Smooth muscle cell (in vitro differentiated cells): Measurements from ENCODE around the gene IFITM1. TPM values are rescaled to one million over a fixed set of nuclear protein-coding genes. Genes with fewer than 3 reads are reported as not detected.
"Not testable (repeated sequence)": the region's sequence is repeated elsewhere in the genome, so short reads cannot be mapped to it uniquely, and the experiment has no call there.

Experiments used
- DNase-seq: peaks from one replicate; lab custom pipeline; 2025; ENCODE audit not compliant: unreplicated experiment; lab: John Stamatoyannopoulos, UW
- H2AFZ ChIP-seq: fragments of 200-600 bp; sonication (generic); 2 replicates; pipeline ENCODE4 v1.6.0; 2016; ENCODE audit warnings: antibody characterized with exemption, low read depth, mild to moderate bottlenecking
- H3F3A ChIP-seq: fragments of 200-600 bp; sonication (generic); 2 replicates; pipeline ENCODE4 v1.6.0; 2017; ENCODE audit warnings: antibody characterized with exemption, low read depth
- H3K27ac ChIP-seq: fragments of 200-600 bp; sonication (generic); 2 replicates; pipeline ENCODE4 v1.5.1; 2016; ENCODE audit warnings: low read depth, mild to moderate bottlenecking
- H3K27me3 ChIP-seq: fragments of 200-600 bp; sonication (generic); 2 replicates; pipeline ENCODE4 v1.6.1; 2016; ENCODE audit warnings: low read depth, mild to moderate bottlenecking
- H3K36me3 ChIP-seq: fragments of 200-600 bp; sonication (generic); 2 replicates; pipeline ENCODE4 v1.5.1; 2016; ENCODE audit warnings: low read depth
- H3K4me1 ChIP-seq: fragments of 200-600 bp; sonication (generic); 2 replicates; pipeline ENCODE4 v1.5.1; 2016; ENCODE audit warnings: low read depth
- H3K4me2 ChIP-seq: fragments of 200-600 bp; sonication (generic); 2 replicates; pipeline ENCODE4 v1.6.0; 2016; ENCODE audit warnings: mild to moderate bottlenecking
- H3K4me3 ChIP-seq: fragments of 200-600 bp; sonication (generic); 2 replicates; pipeline ENCODE4 v1.5.1; 2016; ENCODE audit warnings: mild to moderate bottlenecking
- H3K79me2 ChIP-seq: fragments of 200-600 bp; sonication (generic); 2 replicates; pipeline ENCODE4 v1.6.0; 2016; ENCODE audit warnings: low read depth, mild to moderate bottlenecking
- H3K9ac ChIP-seq: fragments of 200-600 bp; sonication (generic); 2 replicates; pipeline ENCODE4 v1.6.0; 2016; ENCODE audit warnings: low read depth
- H3K9me3 ChIP-seq: fragments of 200-600 bp; sonication (generic); replicated peaks from 2 replicates; pipeline ENCODE4 v1.5.1; 2016; ENCODE audit warnings: low read depth
- H4K20me1 ChIP-seq: fragments of 200-600 bp; sonication (generic); 2 replicates; pipeline ENCODE4 v1.6.0; 2016; ENCODE audit warnings: low read depth
- WGBS: methylation state at CpG from one replicate; pipeline ENCODE4 v1.1.7; 2016; ENCODE audit warnings: low lambda C conversion rate; 5-methylcytosine and 5-hydroxymethylcytosine counted together
- polyA plus RNA-seq: library from polyadenylated mRNA; unstranded; fragments of >200 nt; fragmentation: Nextera tagmentation; extraction: Ambion mirVana; gene quantifications from 2 replicates; pipeline ENCODE4 v1.2.1, GENCODE V29; 2016
- total RNA-seq: library from RNA; depleted of rRNA; stranded (reverse); fragments of >200 nt; gene quantifications from 2 replicates; pipeline ENCODE4 v1.2.3, GENCODE V29; 2014
- TF ChIP-seq, protein P1 (sequence below): fragments of 200-600 bp; sonication (generic); IDR thresholded peaks from 2 replicates; pipeline ENCODE4 v1.5.1; 2017; ENCODE audit warnings: borderline replicate concordance, mild to moderate bottlenecking, antibody characterized with exemption; ENCODE audit not compliant: insufficient read depth, poor library complexity, severe bottlenecking

Gene IFITM1
- total and polyA plus RNA-seq, 2 experiments from 2014 or later, result 355 to 726 TPM

- H3K79me2 ChIP-seq, result no peaks in the 10 kb centered on the region
- TF ChIP-seq, protein P1, sequence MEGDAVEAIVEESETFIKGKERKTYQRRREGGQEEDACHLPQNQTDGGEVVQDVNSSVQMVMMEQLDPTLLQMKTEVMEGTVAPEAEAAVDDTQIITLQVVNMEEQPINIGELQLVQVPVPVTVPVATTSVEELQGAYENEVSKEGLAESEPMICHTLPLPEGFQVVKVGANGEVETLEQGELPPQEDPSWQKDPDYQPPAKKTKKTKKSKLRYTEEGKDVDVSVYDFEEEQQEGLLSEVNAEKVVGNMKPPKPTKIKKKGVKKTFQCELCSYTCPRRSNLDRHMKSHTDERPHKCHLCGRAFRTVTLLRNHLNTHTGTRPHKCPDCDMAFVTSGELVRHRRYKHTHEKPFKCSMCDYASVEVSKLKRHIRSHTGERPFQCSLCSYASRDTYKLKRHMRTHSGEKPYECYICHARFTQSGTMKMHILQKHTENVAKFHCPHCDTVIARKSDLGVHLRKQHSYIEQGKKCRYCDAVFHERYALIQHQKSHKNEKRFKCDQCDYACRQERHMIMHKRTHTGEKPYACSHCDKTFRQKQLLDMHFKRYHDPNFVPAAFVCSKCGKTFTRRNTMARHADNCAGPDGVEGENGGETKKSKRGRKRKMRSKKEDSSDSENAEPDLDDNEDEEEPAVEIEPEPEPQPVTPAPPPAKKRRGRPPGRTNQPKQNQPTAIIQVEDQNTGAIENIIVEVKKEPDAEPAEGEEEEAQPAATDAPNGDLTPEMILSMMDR, result no peak
- H3K9me3 ChIP-seq, result no peaks in the 10 kb centered on the region
- no peak overlapping the region for H3K4me3 ChIP-seq
- no peaks in the 10 kb centered on the region for H3F3A ChIP-seq
- 93% methylated on average over 25 of the region's 29 CpGs for WGBS
- H2AFZ ChIP-seq, result no peak overlapping the region
- H3K27me3 ChIP-seq, result peaks cover 5% of the 10 kb centered on the region
- H3K9ac ChIP-seq, result no peak overlapping the region
- no peak overlapping the region for H3K27ac ChIP-seq
- no peaks in the 10 kb centered on the region for H3K36me3 ChIP-seq
- H3K4me1 ChIP-seq, result peaks cover 10% of the 10 kb centered on the region
- no peak overlapping the region for H3K4me2 ChIP-seq
- no peaks in the 10 kb centered on the region for H4K20me1 ChIP-seq
- DNase-seq, result no peak
These were observed 28.6 kb upstream of the IFITM1 start for GRCh38 chr11:285021-285893.

- 90% methylated on average over 8 of the region's 8 CpGs for WGBS
- H2AFZ ChIP-seq, result no peak overlapping the region
- no peak overlapping the region for H3K27ac ChIP-seq
- no peak for DNase-seq
- TF ChIP-seq, protein P1, result no peak
- H3K36me3 ChIP-seq, result no peaks in the 10 kb centered on the region
- no peak overlapping the region for H3K4me3 ChIP-seq
- no peak overlapping the region for H3K9ac ChIP-seq
- no peaks in the 10 kb centered on the region for H3F3A ChIP-seq
- peaks cover 5% of the 10 kb centered on the region for H3K27me3 ChIP-seq
- no peaks in the 10 kb centered on the region for H3K79me2 ChIP-seq
- H3K4me1 ChIP-seq, result peaks cover 10% of the 10 kb centered on the region
- no peaks in the 10 kb centered on the region for H3K9me3 ChIP-seq
- no peak overlapping the region for H3K4me2 ChIP-seq
- no peaks in the 10 kb centered on the region for H4K20me1 ChIP-seq
These were observed 28.0 kb upstream of the IFITM1 start for GRCh38 chr11:285894-286220.

- WGBS, result 93% methylated on average over 25 of the region's 27 CpGs
- H3K79me2 ChIP-seq, H3K4me2 ChIP-seq, H2AFZ ChIP-seq, H3K36me3 ChIP-seq, H3K9ac ChIP-seq, H3K4me3 ChIP-seq, H3K27me3 ChIP-seq, H4K20me1 ChIP-seq, H3K9me3 ChIP-seq, H3K4me1 ChIP-seq, H3F3A ChIP-seq, H3K27ac ChIP-seq, DNase-seq: not testable (repeated sequence)
These were observed 26.6 kb upstream of the IFITM1 start for GRCh38 chr11:286977-287820.

GRCh38 chr11:287821-288477 is 25.9 kb upstream of the IFITM1 start:
- TF ChIP-seq, protein P1, result no peak
- no peaks in the 10 kb centered on the region for H3K79me2 ChIP-seq
- no peaks in the 10 kb centered on the region for H3K9me3 ChIP-seq
- H3K9ac ChIP-seq, result no peak overlapping the region
- peaks cover 10% of the 10 kb centered on the region for H3K4me1 ChIP-seq
- no peak overlapping the region for H3K27ac ChIP-seq
- H3K36me3 ChIP-seq, result no peaks in the 10 kb centered on the region
- H4K20me1 ChIP-seq, result no peaks in the 10 kb centered on the region
- H3K27me3 ChIP-seq, result no peaks in the 10 kb centered on the region
- WGBS, result 46% methylated on average over 33 of the region's 41 CpGs
- H2AFZ ChIP-seq, result peak overlapping the region; percentile 56
- H3K4me3 ChIP-seq, result peak overlapping the region; percentile 85
- no peak for DNase-seq
- peak overlapping the region; percentile 98 for H3K4me2 ChIP-seq
- no peaks in the 10 kb centered on the region for H3F3A ChIP-seq
